Activated CD8-positive, alpha-beta memory T cell treated with anti-CD3 and anti-CD28 coated beads for 24 hours (primary cell): ENCODE results near the gene FOS.
A peak's percentile ranks its signal among the peaks of the same experiment; 100 is the strongest.
"Not testable (repeated sequence)": the region's sequence is repeated elsewhere in the genome, so short reads cannot be mapped to it uniquely, and the experiment has no call there.

Source experiments
- DNase-seq: peaks from one replicate; pipeline ENCODE4 v3.0.0-alpha.2; 2020

Gene FOS

GRCh38 chr14:75295491-75296345, 17.1 kb downstream of the FOS start:
- DNase-seq, result peak; percentile 91

GRCh38 chr14:75297411-75298040, 18.9 kb downstream of the FOS start:
- DNase-seq, result no peak

- no peak for DNase-seq
These were observed 19.7 kb downstream of the FOS start for GRCh38 chr14:75298187-75298965.

GRCh38 chr14:75299059-75299458, 20.4 kb downstream of the FOS start:
- no peak for DNase-seq

- no peak for DNase-seq
These were observed 20.9 kb downstream of the FOS start for GRCh38 chr14:75299576-75299975.

- DNase-seq, result peak; percentile 71
These were observed 23.2 kb downstream of the FOS start for GRCh38 chr14:75301666-75302325.

GRCh38 chr14:75303381-75303789, 24.8 kb downstream of the FOS start:
- DNase-seq, result peak; percentile 80

- DNase-seq, result not testable (repeated sequence)
These were observed 27.8 kb downstream of the FOS start for GRCh38 chr14:75306410-75306809.

- DNase-seq, result no peak
These were observed 28.5 kb downstream of the FOS start for GRCh38 chr14:75306927-75307699.

- peak; percentile 86 for DNase-seq
These were observed 29.2 kb downstream of the FOS start for GRCh38 chr14:75307700-75308379.

- not testable (repeated sequence) for DNase-seq
These were observed 30.4 kb downstream of the FOS start for GRCh38 chr14:75308991-75309390.

GRCh38 chr14:75309561-75309960, 30.9 kb downstream of the FOS start:
- DNase-seq, result not testable (repeated sequence)

- DNase-seq, result no peak
These were observed 31.9 kb downstream of the FOS start for GRCh38 chr14:75310295-75311111.

GRCh38 chr14:75311356-75311755, 32.7 kb downstream of the FOS start:
- DNase-seq, result no peak

- DNase-seq, result no peak
These were observed 33.7 kb downstream of the FOS start for GRCh38 chr14:75312341-75312740.

GRCh38 chr14:75313294-75313693, 34.7 kb downstream of the FOS start:
- DNase-seq, result no peak

GRCh38 chr14:75315144-75315543, 36.5 kb downstream of the FOS start:
- no peak for DNase-seq

- DNase-seq, result no peak
These were observed 38.5 kb downstream of the FOS start for GRCh38 chr14:75317148-75317547.

GRCh38 chr14:75318353-75318752, 39.7 kb downstream of the FOS start:
- DNase-seq, result no peak

- DNase-seq, result no peak
These were observed 40.4 kb downstream of the FOS start for GRCh38 chr14:75319021-75319420.

- DNase-seq, result no peak
These were observed 41.6 kb downstream of the FOS start for GRCh38 chr14:75320196-75320595.
